HG03159 (cell line): ENCODE measurements around the gene KCNMB4.

Experiments used
- ATAC-seq: cut with Tn5 transposase; IDR thresholded peaks from one replicate; pipeline ENCODE4 v1.9.1; 2021; ENCODE audit warnings: mild to moderate bottlenecking, moderate library complexity; ENCODE audit not compliant: unreplicated experiment

KCNMB4 gene

DNA sequence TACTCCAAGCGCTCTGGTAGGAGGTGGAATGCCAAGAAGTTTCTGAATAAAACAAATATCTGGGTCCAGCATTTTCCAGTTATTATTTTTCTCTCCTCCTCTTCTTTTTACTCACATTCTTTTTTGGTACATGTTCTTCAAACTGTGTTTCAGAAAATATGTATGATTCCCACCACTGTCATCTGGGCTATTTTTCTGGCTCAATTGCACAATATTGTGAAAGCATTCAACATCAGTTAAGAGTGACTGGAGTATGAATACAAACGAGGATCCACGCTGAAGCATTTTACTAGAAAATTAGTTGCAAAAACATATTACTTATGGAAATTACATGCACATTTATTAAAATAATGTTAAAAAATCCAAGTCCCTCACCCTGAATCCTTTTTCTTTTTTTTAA is 61.5 kb downstream of the KCNMB4 start:
- ATAC-seq, result no peak

DNA sequence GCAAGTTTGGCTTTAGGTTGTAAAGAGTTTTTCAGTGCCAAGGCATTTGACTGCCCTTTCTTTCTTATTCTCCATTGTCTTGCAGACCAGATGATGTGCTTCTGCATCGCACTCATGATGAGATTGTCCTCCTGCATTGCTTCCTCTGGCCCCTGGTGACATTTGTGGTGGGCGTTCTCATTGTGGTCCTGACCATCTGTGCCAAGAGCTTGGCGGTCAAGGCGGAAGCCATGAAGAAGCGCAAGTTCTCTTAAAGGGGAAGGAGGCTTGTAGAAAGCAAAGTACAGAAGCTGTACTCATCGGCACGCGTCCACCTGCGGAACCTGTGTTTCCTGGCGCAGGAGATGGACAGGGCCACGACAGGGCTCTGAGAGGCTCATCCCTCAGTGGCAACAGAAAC is 64.3 kb downstream of the KCNMB4 start:
- ATAC-seq, result no peak

DNA sequence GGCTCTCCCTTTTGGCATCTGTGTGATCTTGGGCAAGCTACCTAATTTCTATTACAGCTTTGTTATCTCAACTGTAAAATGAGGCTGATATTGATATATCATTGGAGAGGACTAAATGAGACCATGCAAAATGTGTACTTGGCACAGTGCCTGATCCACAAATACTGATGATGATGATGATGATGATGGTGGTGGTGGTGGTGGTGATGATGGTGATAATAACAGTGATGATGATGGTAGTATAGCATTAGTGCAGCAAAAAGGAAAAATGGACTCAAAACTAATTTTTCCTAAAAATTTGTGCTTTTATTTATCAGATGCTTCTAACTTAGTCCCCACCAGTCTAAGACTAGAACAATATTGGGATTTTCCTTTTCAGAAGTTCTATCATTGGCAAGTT is 70.7 kb downstream of the KCNMB4 start:
- ATAC-seq, result no peak

DNA sequence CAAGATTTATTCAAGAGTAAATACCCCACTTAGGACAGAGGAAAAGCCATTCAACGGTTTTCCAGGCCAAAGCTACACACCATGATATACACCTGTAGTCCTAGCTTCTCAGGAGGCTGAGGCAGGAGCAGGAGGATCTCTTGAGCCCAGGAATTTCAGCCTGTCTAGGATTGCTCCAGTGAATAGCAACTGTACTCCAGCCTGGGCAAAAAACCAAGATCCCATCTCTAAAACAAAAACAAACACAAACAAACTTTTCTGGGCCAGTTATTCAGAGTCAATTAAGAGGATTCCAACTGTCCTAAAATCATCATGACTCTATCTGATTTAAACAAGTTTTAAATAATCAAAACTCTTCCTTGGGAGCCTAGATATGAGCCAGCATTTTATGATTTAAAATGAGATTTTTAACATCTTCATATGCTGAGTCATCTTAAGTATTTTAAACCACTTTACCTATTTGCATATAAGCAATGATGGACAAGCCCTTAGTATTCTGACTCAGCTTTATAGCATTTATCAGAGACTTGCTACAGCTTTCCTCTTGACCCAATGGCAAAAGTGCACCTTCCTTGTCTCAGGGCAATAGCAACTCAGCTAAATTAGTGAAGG is 77.1 kb downstream of the KCNMB4 start:
- ATAC-seq, result no peak

DNA sequence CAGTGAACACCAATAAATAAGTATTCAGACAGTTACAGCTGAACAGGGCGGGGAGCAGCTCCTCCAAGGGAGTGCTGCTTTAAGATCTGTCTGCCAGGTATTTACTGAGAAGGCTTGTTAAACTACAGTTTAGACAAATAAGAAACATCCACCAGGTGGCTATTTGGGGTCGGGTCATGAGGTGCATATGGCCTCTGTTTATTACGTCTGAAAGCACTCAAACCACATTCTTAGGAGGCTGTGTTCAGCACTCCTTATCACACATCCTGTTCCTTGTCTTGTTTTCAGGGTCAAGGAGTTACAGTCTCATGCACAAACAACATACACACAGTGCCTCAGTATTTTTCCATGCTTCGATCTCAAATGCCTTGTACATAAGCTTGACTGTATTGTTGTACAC is 78.8 kb downstream of the KCNMB4 start:
- no peak for ATAC-seq

DNA sequence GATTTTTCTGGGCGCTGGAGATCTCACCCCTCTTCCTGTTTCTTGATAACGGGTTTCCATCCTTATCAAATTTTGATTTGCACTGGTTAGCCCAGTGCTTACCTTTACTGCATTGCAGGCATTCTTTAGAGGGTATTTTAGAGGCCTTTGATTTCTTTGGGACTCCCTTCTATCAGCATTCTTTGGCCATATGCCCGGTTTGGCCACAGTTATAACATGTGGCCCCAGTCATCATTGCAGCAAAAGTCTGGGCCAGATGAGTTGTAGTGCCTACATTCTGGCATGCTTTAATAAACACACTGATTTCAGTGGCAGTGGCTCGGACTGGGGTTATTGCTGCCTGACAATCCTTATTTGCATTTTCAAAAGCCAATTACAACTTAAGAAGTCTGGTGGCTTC is 82.3 kb downstream of the KCNMB4 start:
- no peak for ATAC-seq

DNA sequence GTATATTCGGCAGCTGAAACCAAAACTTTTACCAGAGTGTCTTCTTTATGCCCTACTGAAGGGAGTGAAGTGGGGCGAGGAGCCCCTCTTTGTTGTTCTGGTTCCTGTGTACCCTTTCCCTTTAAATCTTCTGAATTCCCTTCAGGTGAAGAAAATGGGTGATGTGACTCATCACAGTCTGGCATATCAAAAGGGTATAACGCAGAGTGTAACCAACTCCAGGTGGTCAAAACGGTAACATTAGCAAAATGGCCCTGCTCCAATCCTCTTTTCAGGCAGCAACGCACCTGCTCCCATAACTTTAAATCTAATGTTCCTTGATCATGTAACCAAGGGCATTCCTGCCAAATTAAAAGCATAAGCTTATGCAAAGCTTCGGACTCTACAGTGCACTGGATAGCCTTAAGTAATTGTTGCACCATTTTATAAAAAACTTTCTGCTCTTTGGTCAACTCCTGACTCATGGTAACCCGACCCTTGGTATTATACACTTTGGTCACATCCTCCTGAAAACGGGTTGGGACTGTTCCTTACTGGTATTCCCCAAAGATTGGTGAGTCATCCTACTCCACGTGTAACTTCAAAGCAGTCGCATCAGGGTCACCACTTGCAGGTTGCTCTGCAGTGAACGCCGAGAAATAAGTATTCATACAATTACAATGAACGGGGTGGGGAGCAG is 83.1 kb downstream of the KCNMB4 start:
- ATAC-seq, result no peak

DNA sequence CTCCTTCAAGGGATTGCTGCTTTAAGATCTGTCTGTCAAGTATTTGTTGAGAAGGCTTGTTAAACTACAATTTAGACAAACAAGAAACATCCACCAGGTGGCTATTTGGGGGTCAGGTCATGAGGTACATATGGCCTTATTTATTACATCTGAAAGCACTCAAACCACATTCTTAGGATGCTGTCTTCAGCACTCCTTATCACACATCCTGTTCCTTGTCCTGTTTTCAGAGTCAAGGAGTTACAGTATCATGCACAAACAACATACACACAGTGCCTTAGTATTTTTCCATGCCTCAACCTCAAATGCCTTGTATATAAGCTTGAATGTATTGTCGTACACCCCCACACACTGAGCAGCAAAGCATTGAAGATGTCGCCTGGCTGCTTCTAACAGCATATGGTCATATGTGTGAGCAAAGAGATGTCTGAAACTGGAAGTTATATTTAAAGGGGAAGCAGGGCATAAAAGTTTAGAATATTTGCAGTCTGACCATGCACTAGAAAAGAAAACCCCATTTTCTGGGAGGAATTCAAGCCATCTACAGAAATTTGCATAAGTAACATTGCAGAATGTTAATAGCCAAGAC is 83.8 kb downstream of the KCNMB4 start:
- no peak for ATAC-seq

DNA sequence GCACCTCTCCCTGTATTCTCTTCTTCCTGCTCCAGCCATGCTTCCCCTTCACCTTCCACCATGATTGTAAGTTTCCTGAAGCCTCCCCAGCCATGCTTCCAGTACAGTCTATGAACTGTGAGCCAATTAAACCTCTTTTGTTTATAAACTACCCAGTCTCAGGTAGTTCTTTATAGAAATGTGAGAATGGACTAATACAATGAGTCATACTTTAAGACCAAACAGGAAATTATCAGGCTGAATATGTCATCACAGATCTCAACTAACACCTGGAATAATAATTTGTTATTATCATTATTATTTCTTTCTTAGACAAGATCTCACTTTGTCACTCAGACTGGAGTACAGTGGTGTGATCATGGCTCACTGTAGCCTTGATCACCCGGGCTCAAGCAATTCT is 85.4 kb downstream of the KCNMB4 start:
- no peak for ATAC-seq

DNA sequence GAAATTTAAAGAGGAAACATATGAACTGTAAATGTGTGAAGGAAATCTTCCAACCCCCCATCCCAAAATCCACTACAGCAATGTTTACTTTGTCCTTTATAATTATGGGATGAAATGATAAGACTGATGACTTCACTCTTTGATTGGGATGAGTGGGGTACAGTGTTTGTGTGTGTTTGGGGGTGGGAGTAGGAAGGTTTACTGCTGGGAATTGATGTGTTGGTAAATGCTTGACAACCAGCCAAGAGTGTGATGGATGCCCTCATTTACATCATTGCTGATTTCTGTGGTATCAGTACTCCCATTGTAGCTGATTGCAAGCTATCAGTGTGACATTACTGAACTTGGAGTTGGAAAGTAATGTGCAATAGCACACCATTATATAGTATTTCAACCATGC is 90.9 kb downstream of the KCNMB4 start:
- ATAC-seq, result no peak

DNA sequence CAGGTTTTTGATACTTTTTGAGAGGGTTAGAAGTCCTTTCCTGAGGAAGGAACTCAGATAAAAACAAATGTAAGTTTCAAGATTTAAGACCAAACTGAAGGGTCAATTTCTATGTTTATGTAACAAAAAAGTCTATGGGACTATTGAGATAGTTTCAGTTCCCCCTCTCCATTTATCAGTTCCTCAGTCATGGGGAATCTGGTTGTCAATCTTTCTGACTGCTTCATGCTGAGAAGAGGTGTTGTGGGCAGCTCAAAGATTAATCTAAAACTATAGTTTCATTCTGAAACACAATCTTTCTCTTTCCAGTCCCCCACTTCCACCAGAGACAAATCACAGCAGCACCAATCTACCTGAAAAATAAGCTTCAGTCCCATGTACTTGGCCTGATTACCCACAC is 93.7 kb downstream of the KCNMB4 start:
- ATAC-seq, result peak; percentile 96

DNA sequence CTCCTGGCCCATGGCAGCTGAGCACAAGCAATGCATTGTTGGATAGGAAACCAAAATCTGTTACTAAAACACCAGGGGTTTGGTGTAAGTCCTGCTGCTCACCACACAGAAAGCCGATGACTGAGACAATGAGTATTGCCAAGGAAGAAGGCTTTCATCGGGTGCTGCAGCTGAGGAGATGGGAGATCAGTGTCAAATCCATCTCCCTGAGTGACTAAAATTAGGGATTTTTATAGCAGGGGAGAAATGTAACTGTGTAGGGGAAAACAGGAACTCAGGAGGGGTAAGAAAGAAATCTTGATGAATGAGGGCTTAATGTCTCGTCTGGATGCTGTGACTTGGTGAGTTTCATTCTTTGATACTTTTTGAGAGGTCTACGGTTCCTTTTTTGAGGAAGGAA is 97.9 kb downstream of the KCNMB4 start:
- ATAC-seq, result no peak

DNA sequence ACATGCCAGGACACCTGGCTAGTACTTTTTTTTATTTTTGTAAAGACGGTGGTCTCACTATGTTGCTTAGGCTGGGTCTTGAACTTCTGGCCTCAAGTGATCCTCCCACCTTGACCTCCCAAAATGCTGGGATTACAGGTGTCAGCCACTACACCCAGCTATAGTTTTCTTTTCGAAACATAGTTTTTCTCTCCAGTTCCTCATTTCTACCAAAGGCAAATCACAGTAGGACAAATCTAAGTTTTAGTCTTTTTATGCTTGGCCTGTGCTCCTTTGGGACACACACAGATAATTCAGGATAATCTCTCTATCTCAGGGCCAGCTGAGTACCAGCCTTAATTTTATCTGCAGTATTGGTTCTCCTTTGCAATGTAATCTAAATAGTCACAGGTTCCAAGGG is 100.7 kb downstream of the KCNMB4 start:
- no peak for ATAC-seq

DNA sequence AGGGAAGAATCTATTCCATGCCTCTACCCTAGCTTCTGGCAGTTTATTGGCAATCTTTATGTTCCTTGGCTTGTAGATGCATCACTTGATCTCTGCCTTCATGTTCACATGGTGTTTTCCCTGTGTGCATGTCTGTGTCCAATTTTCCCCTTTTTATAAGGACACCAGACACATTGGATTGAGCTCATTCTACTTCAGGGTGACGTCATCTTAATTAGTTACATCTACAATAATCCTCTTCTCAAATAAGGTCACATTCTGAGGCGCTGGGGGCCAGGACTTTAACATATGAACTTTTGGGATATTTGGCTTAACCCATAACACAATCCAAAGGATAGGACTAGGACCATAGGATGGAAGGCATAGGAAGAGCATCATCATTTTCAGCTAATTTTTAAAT is 101.4 kb downstream of the KCNMB4 start:
- ATAC-seq, result no peak

DNA sequence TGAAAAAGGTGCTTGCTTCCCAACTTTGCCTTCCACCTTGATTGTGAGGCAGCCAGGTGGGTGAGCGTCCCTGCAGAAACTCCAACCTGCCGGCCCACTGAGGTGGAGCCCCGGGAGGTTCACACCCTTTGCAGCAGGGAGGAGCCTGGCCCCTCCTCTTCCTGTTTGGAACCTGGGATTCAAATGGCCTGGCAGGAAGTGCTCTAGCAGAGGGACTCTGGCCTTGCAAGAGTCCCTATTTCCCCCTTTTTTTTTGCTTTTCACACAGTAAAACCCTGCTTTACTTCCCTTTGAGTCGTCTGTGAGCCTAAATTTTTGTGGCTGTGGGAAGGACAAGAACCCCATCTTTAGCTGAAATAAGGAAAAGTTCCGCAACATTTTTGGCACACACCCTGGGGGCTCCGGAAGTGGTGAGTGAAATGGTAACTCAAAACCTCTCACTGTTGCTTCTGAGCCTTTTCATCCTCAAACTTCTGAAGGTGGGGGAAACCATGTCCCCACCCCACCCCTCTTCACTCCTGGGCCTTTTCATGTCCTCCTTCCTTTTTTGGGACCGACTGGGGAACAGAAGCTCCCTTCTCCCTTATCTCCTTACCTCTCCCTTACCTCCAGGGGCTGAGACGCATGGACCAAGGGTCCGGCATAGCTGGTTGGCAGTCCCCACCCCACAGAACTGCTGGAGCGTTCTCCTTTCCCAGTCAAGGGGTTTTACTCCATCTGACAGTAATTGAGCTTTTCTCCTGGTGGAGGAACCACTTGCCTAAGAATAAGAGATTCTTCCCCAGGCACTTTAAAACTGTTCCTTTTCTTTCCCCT is 102.0 kb downstream of the KCNMB4 start:
- no peak for ATAC-seq

DNA sequence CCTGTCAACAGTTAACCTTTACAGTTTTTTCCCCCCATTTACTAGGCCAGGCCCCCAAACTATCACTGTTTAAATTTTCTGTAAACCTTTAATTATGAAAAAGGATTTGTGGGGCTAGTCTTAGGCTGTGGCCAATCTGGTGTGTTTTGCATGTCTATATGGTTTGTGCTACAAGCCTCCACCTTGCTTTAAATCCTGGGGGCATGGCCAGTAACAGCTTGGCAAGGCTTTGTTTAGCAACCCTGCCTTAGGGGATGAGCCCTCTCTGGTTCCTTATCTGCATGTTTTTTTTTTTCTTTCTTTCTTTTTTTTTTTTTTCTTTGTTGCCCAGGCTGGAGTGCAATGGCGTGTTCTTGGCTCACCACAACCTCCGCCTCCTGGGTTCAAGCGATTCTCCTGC is 102.7 kb downstream of the KCNMB4 start:
- no peak for ATAC-seq

DNA sequence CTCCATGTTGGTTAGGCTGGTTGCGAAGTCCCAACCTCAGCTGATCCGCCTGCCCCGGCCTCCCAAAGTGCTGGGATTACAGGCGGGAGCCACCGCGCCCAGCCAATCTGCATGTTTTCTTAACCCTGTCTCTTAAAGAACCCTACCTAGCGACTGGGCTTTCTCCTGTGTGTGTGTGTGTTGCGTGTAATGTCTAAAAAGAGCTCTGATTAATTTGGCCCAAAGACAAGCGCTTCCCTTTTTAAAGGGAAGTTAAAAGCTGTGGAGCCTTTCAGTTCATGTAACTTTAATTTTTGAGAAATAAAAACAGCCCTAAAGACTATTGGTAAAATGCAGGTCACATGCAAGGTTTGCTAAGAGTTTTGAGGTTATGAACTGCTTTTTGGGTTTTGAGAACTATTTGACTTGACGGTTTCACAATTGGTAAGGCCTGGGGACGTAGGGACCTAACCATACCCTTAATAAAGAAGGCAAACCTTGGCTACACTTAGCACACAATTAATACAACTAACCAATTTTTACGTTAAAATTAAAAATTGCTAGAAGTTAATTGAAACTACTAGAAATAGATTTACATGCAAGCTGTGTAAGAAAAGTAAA is 103.2 kb downstream of the KCNMB4 start:
- ATAC-seq, result no peak

DNA sequence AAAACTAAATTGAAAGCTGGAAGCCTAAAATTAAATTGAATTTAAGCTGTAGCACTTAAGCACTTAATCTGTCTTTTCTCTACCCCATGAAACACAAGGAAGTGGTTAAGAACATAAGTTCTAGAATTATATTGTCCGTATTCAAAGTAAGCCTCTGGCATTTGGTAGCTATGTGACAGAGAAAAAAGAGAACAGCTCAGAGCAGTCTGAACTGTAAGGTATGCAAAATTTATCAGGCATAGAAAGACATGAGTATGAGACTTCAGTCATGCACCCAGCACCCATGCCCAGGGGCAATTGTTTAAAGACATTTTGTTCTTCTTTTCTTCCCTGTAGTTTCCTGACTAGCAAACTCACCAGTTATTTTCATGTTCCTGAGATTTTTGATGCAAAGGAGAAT is 116.7 kb downstream of the KCNMB4 start:
- ATAC-seq, result no peak
